DMS79 treated with DMSO at 0.1 percent for 48 hours (cell line): Measurements from ENCODE around the gene RFTN2.

Source experiments
- DNase-seq: peaks from one replicate; lab custom pipeline; 2025; lab: John Stamatoyannopoulos, UW

The RFTN2 gene

DNA sequence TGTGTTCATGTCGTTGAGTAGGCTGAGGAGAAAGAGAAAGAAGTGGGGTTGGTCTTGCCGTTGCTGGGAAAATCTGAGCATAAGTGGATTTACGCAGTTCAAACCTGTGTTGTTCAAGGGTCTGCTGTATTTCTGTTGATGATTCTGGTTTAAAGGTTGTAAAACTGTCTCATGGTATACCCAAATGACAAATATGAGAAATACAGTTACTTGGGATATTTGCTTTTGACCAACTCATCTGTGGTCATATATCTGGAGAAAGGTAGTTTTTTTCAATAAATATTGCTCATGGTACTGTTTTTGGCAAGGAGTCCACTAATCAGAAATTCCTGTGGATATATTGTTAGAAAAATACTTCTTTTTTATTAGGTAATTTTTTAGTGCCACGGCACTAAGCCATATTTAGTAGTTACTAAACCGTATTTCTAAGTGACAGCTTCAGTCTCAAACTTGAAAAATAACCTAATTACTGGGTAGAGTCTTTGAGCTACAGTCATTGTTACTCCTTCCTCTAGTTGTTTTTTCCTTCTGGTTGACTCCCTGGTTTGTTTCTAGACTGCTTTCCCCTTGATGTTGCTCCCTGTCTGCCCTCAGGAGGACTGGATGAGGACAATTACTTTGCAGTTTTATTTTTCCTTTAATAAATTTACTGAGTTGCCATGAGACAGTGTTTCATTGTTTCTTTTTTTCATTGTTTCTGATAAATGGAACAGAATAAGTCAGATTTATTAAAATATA is 128.1 kb downstream of the RFTN2 start:
- DNase-seq = no peak

DNA sequence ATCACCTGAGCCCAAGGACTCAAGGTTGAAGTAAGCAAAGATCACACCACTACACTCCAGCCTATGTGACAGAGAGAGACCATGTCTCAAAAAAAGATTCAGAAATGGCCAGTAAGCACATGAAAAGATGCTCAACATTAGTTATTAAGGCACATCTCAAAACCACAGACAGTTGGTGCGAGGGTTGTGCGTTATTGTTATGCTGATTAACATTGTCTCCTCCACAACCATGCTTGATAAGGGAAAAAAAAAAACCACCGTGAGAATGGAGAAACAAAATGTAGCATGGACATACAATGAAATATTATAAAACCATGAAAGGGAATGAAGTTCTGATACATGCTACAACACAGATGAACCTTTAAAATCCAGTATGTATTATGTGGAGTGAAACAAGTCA is 132.2 kb downstream of the RFTN2 start:
- no peak for DNase-seq

DNA sequence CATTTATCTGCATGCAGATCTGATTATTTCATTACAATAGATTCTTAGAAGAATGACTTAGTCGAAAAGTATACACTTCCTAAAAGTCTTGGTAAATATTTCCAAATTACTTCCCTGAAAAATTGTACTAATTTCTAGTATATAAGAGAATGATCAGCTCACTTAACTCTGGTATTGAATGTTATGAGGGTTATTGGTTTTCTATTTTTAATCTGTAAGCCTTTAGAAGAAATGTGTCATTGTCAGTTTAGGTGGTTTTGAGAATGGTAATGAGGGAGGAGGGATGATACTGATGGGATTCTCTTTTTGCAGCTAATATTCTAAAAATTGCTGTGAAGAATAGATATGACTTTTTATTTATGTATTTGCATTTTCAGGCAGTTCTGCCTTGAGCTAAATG is 135.7 kb downstream of the RFTN2 start:
- no peak for DNase-seq

DNA sequence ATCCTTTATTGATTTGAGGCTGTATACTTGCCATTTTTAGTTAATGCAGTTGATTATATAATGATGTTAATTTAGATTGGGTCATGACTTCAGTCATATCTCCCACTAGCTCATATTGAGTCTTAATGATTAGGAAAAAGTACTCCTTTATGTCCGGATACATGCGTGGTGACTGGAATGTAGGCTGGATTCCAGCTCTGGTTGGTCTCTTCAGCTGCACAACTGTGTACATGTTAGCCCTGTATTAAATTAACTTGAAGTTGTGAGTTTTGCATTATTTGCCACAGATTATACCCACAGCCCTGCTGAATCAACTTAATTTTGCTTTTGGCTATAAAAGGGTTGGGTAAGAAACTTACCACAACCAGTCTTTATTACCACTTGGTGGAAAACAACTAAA is 137.0 kb downstream of the RFTN2 start:
- DNase-seq = no peak
